Endothelial cell of umbilical vein (primary cell): ENCODE results near the gene LAMP5. TPM values are rescaled to one million over a fixed set of nuclear protein-coding genes. Genes with fewer than 3 reads are reported as not detected.

Experiments
- BruUV-seq: library from RNA; stranded (reverse); fragments of 400-500 nt; replicated peaks from 2 replicates; lab custom pipeline; 2021; lab: Mats Ljungman, UMichigan
- CTCF ChIA-PET: fragments of 300-600, 350-600 bp; sonication (Branson Sonifier 250); formaldehyde crosslinking; loops from one replicate; lab custom pipeline; 2021; ENCODE audit warnings: antibody characterized with exemption, inconsistent platforms; lab: Charles Lee
- POLR2A ChIA-PET: fragments of 300-600, 350-600 bp; sonication (Branson Sonifier 250); formaldehyde crosslinking; loops from one replicate; lab custom pipeline; 2021; ENCODE audit warnings: antibody characterized with exemption, inconsistent platforms; lab: Charles Lee
- DNase-seq: peaks from one replicate; pipeline ENCODE4 v3.0.0-alpha.2; 2011; ENCODE audit warnings: low read depth, low spot score
- FAIRE-seq: peaks from 2 replicates; lab custom pipeline; 2011; peaks lifted over from hg19 to GRCh38; lab: Jason Lieb, UNC
- H2AFZ ChIP-seq: 2 replicates; pipeline ENCODE4 v1.6.0; 2012; ENCODE audit warnings: low read depth, low read length, control low read depth, inconsistent platforms
- H3K27ac ChIP-seq: 2 replicates; pipeline ENCODE4 v1.5.1; 2011; ENCODE audit warnings: low read depth, mild to moderate bottlenecking, control low read depth, low read length, moderate library complexity; ENCODE audit not compliant: insufficient read depth
- H3K27me3 ChIP-seq, 2 experiments: 2 replicates each; pipeline versions ENCODE4 v1.6.0 to v1.6.1; 2011; ENCODE audit warnings: low read length in 2 of 2, mixed read lengths in 1 of 2; ENCODE audit not compliant: control insufficient read depth in 2 of 2, insufficient read depth in 2 of 2
- H3K36me3 ChIP-seq, 2 experiments: 2 replicates in 1 of 2; 3 replicates in 1 of 2; pipeline ENCODE4 v1.5.1; 2011; ENCODE audit warnings: low read length in 2 of 2, mild to moderate bottlenecking in 1 of 2, moderate library complexity in 1 of 2; ENCODE audit not compliant: control insufficient read depth in 2 of 2, insufficient read depth in 2 of 2; ENCODE audit errors: extremely low read depth in 1 of 2
- H3K4me1 ChIP-seq: 3 replicates; pipeline ENCODE4 v1.5.1; 2011; ENCODE audit warnings: mild to moderate bottlenecking, low read length; ENCODE audit not compliant: control insufficient read depth, insufficient read depth; ENCODE audit errors: extremely low read depth
- H3K4me2 ChIP-seq: 2 replicates; pipeline ENCODE4 v1.6.1; 2011; ENCODE audit warnings: low read length, control low read depth, mixed read lengths; ENCODE audit not compliant: insufficient read depth
- H3K4me3 ChIP-seq, 3 experiments: fragments of 200-600 bp in 1 of 3; sonication (generic), shearing (Covaris generic) in 1 of 3; replicated peaks in 1 of 3; 2 replicates each; pipeline ENCODE4 v1.5.1; 2011 to 2016; ENCODE audit warnings: control low read depth in 3 of 3, low read length in 3 of 3, mild to moderate bottlenecking in 2 of 3, inconsistent platforms in 1 of 3, low read depth in 1 of 3, moderate library complexity in 1 of 3; ENCODE audit not compliant: insufficient read depth in 1 of 3
- H3K79me2 ChIP-seq: 2 replicates; pipeline ENCODE4 v1.6.0; 2012; ENCODE audit warnings: low read length, inconsistent platforms; ENCODE audit not compliant: control insufficient read depth, insufficient read depth
- H3K9ac ChIP-seq: replicated peaks from 2 replicates; pipeline ENCODE3; 2011; ENCODE audit warnings: low read length, control low read depth; ENCODE audit not compliant: insufficient read depth; ENCODE audit errors: extremely low read depth
- H3K9me1 ChIP-seq: replicated peaks from 3 replicates; pipeline ENCODE4 v1.6.0; 2011; ENCODE audit warnings: mild to moderate bottlenecking, low read length; ENCODE audit not compliant: control insufficient read depth, insufficient read depth; ENCODE audit errors: extremely low read depth
- H3K9me3 ChIP-seq: replicated peaks from 2 replicates; pipeline ENCODE4 v1.5.1; 2012; ENCODE audit warnings: low read length, inconsistent platforms; ENCODE audit not compliant: control insufficient read depth, insufficient read depth
- H4K20me1 ChIP-seq: replicated peaks from 2 replicates; pipeline ENCODE3; 2011; ENCODE audit warnings: mild to moderate bottlenecking, low read length; ENCODE audit not compliant: control insufficient read depth, insufficient read depth; ENCODE audit errors: extremely low read depth
- CTCF ChIP-seq, 2 donors: IDR thresholded peaks; 1 replicate in 1 of 2; 2 replicates in 1 of 2; pipeline ENCODE4 v1.5.1; 2011; ENCODE audit warnings: low read length in 2 of 2, mild to moderate bottlenecking in 2 of 2, moderate library complexity in 2 of 2, control low read depth in 1 of 2, inconsistent platforms in 1 of 2, low read depth in 1 of 2; ENCODE audit not compliant: insufficient read depth in 1 of 2; ENCODE audit errors: extremely low read depth in 1 of 2
- EZH2 ChIP-seq: IDR thresholded peaks from 2 replicates; pipeline ENCODE4 v1.6.1; 2012; ENCODE audit warnings: borderline replicate concordance, low read depth, mild to moderate bottlenecking, moderate library complexity, low read length, inconsistent platforms; ENCODE audit not compliant: severe bottlenecking
- FOS ChIP-seq: IDR thresholded peaks from 2 replicates; pipeline ENCODE4 v1.6.1; 2011; ENCODE audit warnings: mild to moderate bottlenecking, low read length, moderate library complexity, borderline replicate concordance; ENCODE audit not compliant: insufficient read depth
- GATA2 ChIP-seq: IDR thresholded peaks from 2 replicates; pipeline ENCODE4 v1.7.0; 2011; ENCODE audit warnings: low read depth, mild to moderate bottlenecking, moderate library complexity, mixed read lengths, low read length; ENCODE audit not compliant: insufficient read length, insufficient read depth
- JUN ChIP-seq: IDR thresholded peaks from 2 replicates; pipeline ENCODE4 v1.6.1; 2011; ENCODE audit warnings: borderline replicate concordance, low read depth; ENCODE audit not compliant: insufficient read length, insufficient read depth
- MAX ChIP-seq: IDR thresholded peaks from 2 replicates; pipeline ENCODE4 v1.6.1; 2011; ENCODE audit not compliant: insufficient read depth, insufficient read length
- MYC ChIP-seq: IDR thresholded peaks from one replicate; pipeline ENCODE4 v1.6.1; 2011; ENCODE audit warnings: mild to moderate bottlenecking, low read depth, low read length
- POLR2A ChIP-seq: IDR thresholded peaks from 2 replicates; pipeline ENCODE4 v1.6.1; 2012; ENCODE audit warnings: low read depth, mild to moderate bottlenecking, control low read depth, low read length
- POLR2AphosphoS5 ChIP-seq: IDR thresholded peaks from 2 replicates; pipeline ENCODE4 v1.6.1; 2012; ENCODE audit warnings: low read depth, mild to moderate bottlenecking, control low read depth, low read length, moderate library complexity; ENCODE audit not compliant: insufficient read depth
- dilution Hi-C: fragments of 300-500 bp; cut with MboI; formaldehyde crosslinking; loops from one replicate; pipeline ENCODE4 v1.15.0; 2019; ENCODE audit warnings: low sequenced_read_pairs; ENCODE audit not compliant: extremely low pct_ligation_motif_present
- intact Hi-C: fragments of 100-400 bp; cut with micrococcal nuclease; formaldehyde crosslinking; loops from one replicate; pipeline ENCODE4 v1.10.0; 2022
- polyA plus RNA-seq, 4 experiments: library from polyadenylated mRNA; depleted of rRNA in 3 of 4; stranded (reverse) in 3 of 4; unstranded in 1 of 4; fragments of >200 nt; gene quantifications; 2 replicates each; pipeline versions ENCODE4 v1.2.1 to v1.2.3, GENCODE V29; 2011 to 2012; ENCODE audit warnings: missing spikeins in 1 of 4
- total RNA-seq: library from RNA; stranded (reverse); gene quantifications from 2 replicates; pipeline ENCODE4 v1.2.3, GENCODE V29; 2021

The LAMP5 gene
- total and polyA plus RNA-seq, 2 donors (not counting 3 experiments of a cell fraction or from before 2014, with no cell fraction given): not detected

- intact Hi-C loops: no loop called here
- H3K4me2 ChIP-seq: no peak overlapping the region
- no peaks in the 10 kb centered on the region for H3K4me1 ChIP-seq
- no peak overlapping the region for H3K9ac ChIP-seq
- no peaks in the 10 kb centered on the region for H3K9me3 ChIP-seq
- peak; percentile 16 for TF ChIP-seq EZH2
- TF ChIP-seq POLR2AphosphoS5: no peak
- no peak overlapping the region for H2AFZ ChIP-seq
- H3K79me2 ChIP-seq: no peaks in the 10 kb centered on the region
- no peaks in the 10 kb centered on the region for H4K20me1 ChIP-seq
- no peaks in the 10 kb centered on the region for H3K9me1 ChIP-seq
- no TSS peak for BruUV-seq
- CTCF ChIA-PET: no interaction called here
- no peak overlapping the region for H3K4me3 ChIP-seq
- no peak overlapping the region for H3K27ac ChIP-seq
- dilution Hi-C loops: no loop called here
- POLR2A ChIA-PET: no interaction called here
- no peak for DNase-seq
- FAIRE-seq: no peak
- no peaks in the 10 kb centered on the region for H3K36me3 ChIP-seq
- peaks cover 58 to 80% of the 10 kb centered on the region in 2 experiments for H3K27me3 ChIP-seq
Observed at GRCh38 chr20:9507544-9508239, 6.7 kb upstream of the LAMP5 start.

GRCh38 chr20:9508240-9508661, 6.1 kb upstream of the LAMP5 start:
- H4K20me1 ChIP-seq: no peaks in the 10 kb centered on the region
- no peaks in the 10 kb centered on the region for H3K9me1 ChIP-seq
- DNase-seq (no peak), FAIRE-seq (no peak)
- dilution Hi-C loops (no loop called here), intact Hi-C loops (no loop called here)
- H2AFZ ChIP-seq: no peak overlapping the region
- H3K9ac ChIP-seq: no peak overlapping the region
- no peak overlapping the region for H3K4me3 ChIP-seq
- BruUV-seq: no TSS peak
- H3K36me3 ChIP-seq: no peaks in the 10 kb centered on the region
- H3K4me1 ChIP-seq: no peaks in the 10 kb centered on the region
- H3K9me3 ChIP-seq: no peaks in the 10 kb centered on the region
- no peaks in the 10 kb centered on the region for H3K79me2 ChIP-seq
- TF ChIP-seq GATA2 (no peak), FOS (no peak), MYC (no peak), POLR2AphosphoS5 (no peak), POLR2A (no peak), JUN (no peak), CTCF (IDR thresholded peaks at IDR 0.05; ENCODE audit: extremely low read depth in 1 of 2, insufficient read depth in 1 of 2, low read depth in 1 of 2, low read length in 2 of 2) (no peak), EZH2 (no peak), MAX (no peak)
- H3K27ac ChIP-seq: no peak overlapping the region
- POLR2A ChIA-PET: no interaction called here
- peaks cover 58 to 85% of the 10 kb centered on the region in 2 experiments for H3K27me3 ChIP-seq
- CTCF ChIA-PET: no interaction called here
- H3K4me2 ChIP-seq: no peak overlapping the region
